GM19238 (cell line): Measurements from ENCODE around the gene AQP4.

ENCODE experiments used
- DNase-seq: peaks from one replicate; pipeline ENCODE4 v3.0.0; 2011; ENCODE audit warnings: low spot score; ENCODE audit not compliant: insufficient read length

AQP4 gene

DNA sequence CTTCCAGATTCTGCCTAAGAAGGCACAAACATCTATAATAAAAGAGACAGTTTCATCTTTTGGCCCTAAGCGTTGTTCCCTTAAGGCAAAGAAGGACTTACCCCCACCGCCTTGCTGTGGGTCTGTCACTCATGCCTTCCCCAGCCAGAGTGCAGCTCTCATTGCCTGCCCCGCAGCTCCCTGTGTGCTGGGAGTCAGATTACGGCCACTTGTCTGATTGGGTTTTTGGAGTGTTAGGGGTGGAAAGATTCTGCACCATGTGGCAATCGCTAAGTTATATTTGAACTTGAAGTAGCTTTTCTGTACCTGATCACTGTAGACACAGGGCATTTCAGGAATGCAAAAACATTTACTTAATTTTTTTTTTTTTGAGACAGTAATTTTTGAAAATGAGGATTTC lies at the start of gene AQP4:
TSS of gene AQP4 (minus strand) at position 151 of the 400 bp plus-strand sequence. CDS start at position 133, 18 bp downstream.
- DNase-seq, result no peak

GRCh38 chr18:26911840-26912239 lies 46.3 kb upstream of the AQP4 start:
- no peak for DNase-seq

- DNase-seq, result no peak
Observed at GRCh38 chr18:26909599-26910290, 44.2 kb upstream of the AQP4 start.

DNA sequence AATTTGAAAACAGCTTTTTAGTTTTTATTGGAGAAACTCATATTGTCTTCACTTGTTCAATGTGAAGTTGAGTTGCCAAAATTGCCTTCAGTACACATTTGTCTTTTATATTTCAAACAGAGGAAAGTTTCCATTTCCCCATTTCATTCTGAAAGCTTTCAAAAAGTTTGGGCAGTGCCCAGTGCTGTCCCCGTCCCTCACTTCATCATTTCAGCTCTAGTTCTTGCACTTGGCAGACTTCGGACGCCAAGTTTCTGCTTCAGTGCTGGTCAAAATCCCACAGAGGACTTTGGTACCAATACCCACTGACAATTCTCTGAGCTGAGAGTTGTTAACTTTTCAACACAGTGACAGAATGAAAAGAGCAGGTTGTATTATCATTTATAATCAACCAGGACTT lies 43.4 kb upstream of the AQP4 start:
- DNase-seq, result no peak

DNA sequence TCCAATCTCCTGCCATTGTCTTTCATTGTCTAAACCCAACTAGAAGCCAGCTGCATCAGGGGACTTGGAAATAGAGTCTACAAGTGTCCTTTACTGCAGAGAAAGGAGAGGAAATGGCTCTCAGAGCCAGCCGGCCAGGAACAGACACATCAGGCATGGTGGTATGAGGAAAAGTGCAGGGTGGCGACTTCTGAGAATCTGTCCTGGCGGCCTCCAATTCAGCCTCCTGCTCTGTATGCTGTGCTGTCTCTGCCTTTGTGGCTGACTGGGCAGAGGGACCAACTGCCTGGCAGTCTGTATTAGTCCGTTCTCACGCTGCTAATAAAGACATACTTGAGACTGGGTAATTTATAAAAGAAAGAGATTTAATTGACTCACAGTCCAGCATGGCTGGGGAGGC lies 36.8 kb upstream of the AQP4 start:
- no peak for DNase-seq

- DNase-seq, result no peak
Observed at GRCh38 chr18:26901020-26901419, 35.5 kb upstream of the AQP4 start.

- no peak for DNase-seq
Observed at GRCh38 chr18:26894426-26894825, 28.9 kb upstream of the AQP4 start.

DNA sequence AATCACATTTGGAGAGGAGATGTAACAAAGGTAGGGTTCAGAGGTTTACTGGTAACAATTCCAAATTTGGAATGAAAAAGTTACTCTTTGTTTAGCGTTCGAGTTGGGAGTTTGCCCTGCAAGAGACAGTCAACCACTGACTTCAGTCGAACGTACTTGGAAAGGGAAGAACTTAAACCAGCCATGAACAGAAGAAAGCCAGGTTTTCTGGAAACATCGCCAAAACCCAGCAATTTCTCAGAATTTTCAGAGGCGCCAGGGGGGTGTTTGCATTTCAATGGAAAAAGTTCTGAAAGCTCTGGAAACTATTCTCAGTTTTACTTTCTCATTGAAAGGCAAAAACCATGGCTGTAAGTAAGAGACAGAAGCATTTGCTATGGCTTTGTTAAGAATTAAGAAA lies 28.5 kb upstream of the AQP4 start:
- DNase-seq, result no peak

DNA sequence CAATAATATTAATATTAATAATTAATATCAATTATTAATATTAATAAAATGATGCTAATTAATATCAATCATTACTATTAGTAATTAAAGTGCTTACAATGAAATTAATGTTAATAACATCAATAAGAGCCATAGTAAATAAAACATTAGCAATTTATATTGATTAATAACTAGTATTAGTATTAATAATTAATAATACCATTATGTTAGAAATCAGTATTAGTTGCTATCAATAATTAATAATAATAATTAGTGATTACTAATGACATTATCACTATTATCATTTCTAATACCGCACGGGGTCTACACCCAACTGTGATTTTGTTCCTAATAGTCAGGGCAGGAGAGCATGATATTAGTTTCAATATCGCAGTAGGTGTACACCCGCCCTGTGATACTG lies 22.8 kb upstream of the AQP4 start:
- DNase-seq, result no peak

DNA sequence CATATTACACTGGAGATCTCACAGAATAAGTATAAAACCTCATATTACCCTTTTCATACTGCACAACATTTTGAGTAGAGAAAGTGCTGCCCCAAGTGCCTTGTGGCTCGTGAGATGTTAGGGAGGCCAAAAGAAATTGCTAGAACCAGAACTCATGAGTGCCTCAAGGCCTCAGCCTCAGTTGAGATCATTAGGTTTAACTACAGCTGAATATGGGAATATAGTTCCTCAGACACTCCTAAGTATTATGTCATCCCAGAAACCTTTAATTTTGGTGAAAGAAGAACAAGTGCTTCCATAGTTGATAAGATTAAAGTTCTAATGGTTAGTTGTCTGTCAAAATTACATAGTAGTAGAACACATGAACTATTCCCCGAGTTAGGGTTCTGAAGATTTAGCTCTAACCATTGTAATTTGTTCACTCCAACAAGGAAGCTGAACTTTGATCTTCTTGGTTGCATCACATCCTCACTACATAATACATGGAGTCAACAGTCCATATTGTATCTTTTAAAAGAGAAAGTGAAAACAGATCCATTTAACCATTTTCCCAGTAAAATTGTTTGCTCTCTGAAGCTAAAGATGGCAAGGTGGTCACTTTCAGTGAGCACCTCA lies 9.6 kb upstream of the AQP4 start:
- DNase-seq, result no peak

DNA sequence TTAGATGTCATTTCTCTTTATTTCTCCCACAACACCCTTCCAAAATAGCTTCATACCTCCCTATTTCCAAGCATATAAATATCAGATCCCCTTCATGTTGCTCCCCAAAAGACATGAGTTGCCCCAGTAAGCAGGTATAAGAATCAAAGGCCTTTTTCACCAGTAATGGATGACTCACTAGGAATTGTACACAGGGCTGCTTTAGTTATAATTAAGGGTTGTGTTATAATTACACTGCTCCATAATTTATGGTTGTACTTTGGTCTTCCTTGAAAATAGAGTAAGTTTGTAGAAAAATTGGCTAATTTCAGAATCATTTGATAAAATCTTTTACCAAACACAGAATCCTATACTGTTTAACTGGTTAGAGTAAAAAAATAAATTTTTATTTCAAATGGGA lies 8.8 kb upstream of the AQP4 start:
- DNase-seq, result no peak

DNA sequence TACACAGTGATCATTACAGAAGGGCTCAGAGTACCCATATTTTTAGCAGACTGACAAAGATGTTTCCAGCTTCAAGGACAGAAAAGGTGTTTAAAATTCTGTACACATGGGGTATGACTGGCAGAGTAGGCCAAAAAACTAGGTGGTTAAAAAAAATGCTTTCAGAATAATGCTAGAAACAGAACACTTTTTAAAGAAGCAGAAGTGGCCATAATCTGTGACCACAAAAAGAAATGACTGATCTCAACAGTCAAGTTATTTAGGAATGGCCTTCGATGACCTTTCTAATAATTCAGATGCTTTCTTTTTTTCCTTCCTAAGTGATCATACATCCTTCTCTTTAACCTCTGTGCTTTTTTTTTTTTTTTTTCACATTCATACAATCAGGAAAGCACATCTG lies 4.1 kb upstream of the AQP4 start:
- DNase-seq, result no peak

GRCh38 chr18:26868968-26869586 lies 3.6 kb upstream of the AQP4 start:
- DNase-seq, result no peak

GRCh38 chr18:26867471-26867870 lies 2.0 kb upstream of the AQP4 start:
- no peak for DNase-seq

GRCh38 chr18:26864658-26865057 lies 849 bp downstream of the AQP4 start:
- DNase-seq, result no peak

DNA sequence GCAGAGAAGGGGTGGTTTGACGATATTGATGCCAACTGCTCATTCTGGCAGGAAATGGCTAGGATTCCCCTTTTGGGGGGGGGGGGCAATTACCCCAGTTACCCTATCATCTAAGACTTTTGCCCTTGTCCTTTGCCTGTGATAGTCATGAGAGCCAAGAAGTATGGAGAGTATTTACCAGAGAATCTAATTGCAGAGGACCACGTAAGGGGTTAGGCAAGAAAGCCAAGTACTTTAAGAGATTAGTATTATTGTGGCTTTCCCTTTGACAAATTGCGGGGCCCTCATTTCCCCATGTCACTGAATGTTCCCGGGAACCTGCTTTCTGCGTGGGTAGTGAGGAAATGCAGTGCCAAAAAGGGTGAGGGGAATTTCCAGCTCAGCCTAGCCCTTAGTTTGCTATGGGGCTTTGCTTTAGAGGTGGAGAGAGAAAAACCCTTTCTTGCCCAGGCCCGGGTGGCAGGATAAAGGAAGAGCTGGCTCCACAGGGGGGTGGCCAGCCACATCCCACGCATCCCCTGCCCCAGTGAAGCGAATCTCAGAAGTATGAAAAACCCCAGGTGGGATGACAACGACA lies 1.5 kb downstream of the AQP4 start:
- no peak for DNase-seq

- no peak for DNase-seq
Observed at GRCh38 chr18:26863122-26863879, 2.2 kb downstream of the AQP4 start.

GRCh38 chr18:26862084-26862483 lies 3.4 kb downstream of the AQP4 start:
- no peak for DNase-seq

DNA sequence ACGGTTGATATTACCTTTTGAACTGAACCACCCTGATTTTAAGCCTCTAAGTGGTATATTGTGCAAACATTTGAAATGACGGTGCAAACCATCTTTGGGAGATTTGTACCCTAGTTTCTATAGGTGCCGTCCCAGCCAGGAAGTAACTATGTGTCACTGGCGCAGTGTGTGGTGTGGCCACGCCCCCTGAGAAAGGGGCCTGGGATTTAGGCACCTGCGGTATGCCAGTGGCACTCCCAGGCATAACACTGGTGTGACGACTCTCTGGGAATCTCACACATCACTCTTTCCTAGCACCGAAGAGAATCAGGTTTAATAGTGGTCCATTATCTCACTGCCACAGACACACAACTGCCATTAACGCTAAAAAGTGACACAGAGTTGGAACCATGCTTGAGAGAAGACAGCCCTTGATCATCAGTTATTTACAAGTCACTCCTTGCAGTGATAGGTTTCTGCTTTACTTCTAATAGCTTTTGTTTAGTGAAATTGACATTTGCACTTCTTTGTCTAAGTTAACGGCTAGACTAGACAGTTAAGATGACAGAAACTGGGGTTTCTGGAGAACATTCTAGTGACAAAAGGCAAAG lies 11.1 kb downstream of the AQP4 start:
- no peak for DNase-seq

- DNase-seq, result no peak
Observed at GRCh38 chr18:26853401-26853800, 12.1 kb downstream of the AQP4 start.

DNA sequence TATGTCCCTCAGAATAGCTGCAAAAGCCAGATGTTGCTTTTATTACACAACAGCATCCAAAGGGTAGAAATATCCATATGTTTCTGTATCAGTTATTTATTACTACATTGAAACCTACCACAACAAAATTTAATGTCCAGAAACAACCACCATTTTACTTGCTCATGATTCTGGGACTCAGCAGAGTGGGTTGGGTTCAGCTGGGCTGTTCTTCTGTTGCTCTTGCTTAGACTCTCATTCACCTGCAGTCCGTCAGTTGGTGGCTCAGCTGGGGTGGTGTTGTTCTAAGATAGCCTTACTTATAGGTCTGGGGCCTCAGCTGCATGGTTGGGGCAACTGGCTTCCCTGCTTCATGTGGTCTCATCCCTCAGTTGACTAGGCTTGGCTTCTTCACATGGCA lies 21.7 kb downstream of the AQP4 start:
- DNase-seq, result no peak
